Ascending aorta (tissue), 2 donors: Measurements from ENCODE around the gene MXD3. TPM values are rescaled to one million over a fixed set of nuclear protein-coding genes. Genes with fewer than 3 reads are reported as not detected.

Experiments
- DNase-seq, 2 donors: peaks; one replicate each; pipeline ENCODE4 v3.0.0-alpha.2; 2019; ENCODE audit warnings: low spot score in 2 of 2
- H3K27ac ChIP-seq, 2 donors: fragments of 200-600 bp; sonication (generic); one replicate each; pipeline ENCODE4 v1.5.1; 2016 to 2017; ENCODE audit warnings: mild to moderate bottlenecking in 1 of 2
- H3K27me3 ChIP-seq: fragments of 200-600 bp; sonication (generic); one replicate; pipeline ENCODE4 v1.5.1; 2017
- H3K36me3 ChIP-seq, 2 donors: fragments of 200-600 bp; sonication (generic); one replicate each; pipeline ENCODE4 v1.5.1; 2016
- H3K4me1 ChIP-seq, 2 donors: fragments of 200-600 bp; sonication (generic); one replicate each; pipeline ENCODE4 v1.5.1; 2016 to 2017; ENCODE audit warnings: mild to moderate bottlenecking in 1 of 2
- H3K4me3 ChIP-seq, 2 donors: fragments of 200-600 bp; sonication (generic); one replicate each; pipeline ENCODE4 v1.5.1; 2016 to 2017; ENCODE audit warnings: mild to moderate bottlenecking in 1 of 2
- H3K9me3 ChIP-seq, 2 donors: fragments of 200-600 bp; sonication (generic); one replicate each; pipeline ENCODE4 v1.5.1; 2016
- intact Hi-C: fragments of 100-400 bp; cut with DNase I; formaldehyde crosslinking; loops from one replicate; pipeline ENCODE4 v1.15.1; 2023
- total RNA-seq: library from RNA; depleted of rRNA; stranded (reverse); fragments of >200 nt; gene quantifications from one replicate; pipeline ENCODE4 v1.1.0, GENCODE V29; 2016
- TF ChIP-seq, protein P1 (sequence below), 3 experiments: fragments of 200-600 bp in 2 of 3; fragments of 450-650 bp in 1 of 3; sonication (generic) in 2 of 3; IDR thresholded peaks; one replicate each; pipeline ENCODE4 v1.5.1; 2016 to 2019; ENCODE audit warnings: antibody characterized with exemption in 3 of 3, mild to moderate bottlenecking in 1 of 3, moderate library complexity in 1 of 3

Gene MXD3
- total RNA-seq, 1 donor from 2014 or later, result 13.5 TPM

GRCh38 chr5:177302354-177303110 is 9.2 kb downstream of the MXD3 start:
- peaks cover 2 to 23% of the 10 kb centered on the region in 2 donors for H3K36me3 ChIP-seq
- peak overlapping the region; percentile 80 to 88 for H3K27ac ChIP-seq
- H3K9me3 ChIP-seq, result no peaks in the 10 kb centered on the region
- intact Hi-C loops, result loop anchor here (2.0 to 10.0 kb wide), 5 partner anchors 170 to 852 kb away; partner anchors contain the start of genes B4GALT7, NHP2, NSD1 and TSPAN17
- peak overlapping the region; percentile 72 to 90 for H3K4me3 ChIP-seq
- H3K27me3 ChIP-seq, result no peaks in the 10 kb centered on the region
- TF ChIP-seq, protein P1, sequence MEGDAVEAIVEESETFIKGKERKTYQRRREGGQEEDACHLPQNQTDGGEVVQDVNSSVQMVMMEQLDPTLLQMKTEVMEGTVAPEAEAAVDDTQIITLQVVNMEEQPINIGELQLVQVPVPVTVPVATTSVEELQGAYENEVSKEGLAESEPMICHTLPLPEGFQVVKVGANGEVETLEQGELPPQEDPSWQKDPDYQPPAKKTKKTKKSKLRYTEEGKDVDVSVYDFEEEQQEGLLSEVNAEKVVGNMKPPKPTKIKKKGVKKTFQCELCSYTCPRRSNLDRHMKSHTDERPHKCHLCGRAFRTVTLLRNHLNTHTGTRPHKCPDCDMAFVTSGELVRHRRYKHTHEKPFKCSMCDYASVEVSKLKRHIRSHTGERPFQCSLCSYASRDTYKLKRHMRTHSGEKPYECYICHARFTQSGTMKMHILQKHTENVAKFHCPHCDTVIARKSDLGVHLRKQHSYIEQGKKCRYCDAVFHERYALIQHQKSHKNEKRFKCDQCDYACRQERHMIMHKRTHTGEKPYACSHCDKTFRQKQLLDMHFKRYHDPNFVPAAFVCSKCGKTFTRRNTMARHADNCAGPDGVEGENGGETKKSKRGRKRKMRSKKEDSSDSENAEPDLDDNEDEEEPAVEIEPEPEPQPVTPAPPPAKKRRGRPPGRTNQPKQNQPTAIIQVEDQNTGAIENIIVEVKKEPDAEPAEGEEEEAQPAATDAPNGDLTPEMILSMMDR (IDR thresholded peaks at IDR 0.05), result no peak
- DNase-seq, result no peak
- H3K4me1 ChIP-seq, result peaks cover 3 to 31% of the 10 kb centered on the region in 2 donors

GRCh38 chr5:177301503-177302165 is 10.1 kb downstream of the MXD3 start:
- Histone ChIP-seq H3K27me3 (no peaks in the 10 kb centered on the region), H3K9me3 (no peaks in the 10 kb centered on the region), H3K4me1 (peaks cover 3 to 31% of the 10 kb centered on the region in 2 donors), H3K36me3 (peaks cover 3 to 14% of the 10 kb centered on the region in 2 donors), H3K4me3 (peak overlapping the region in 1 of 2 donors; percentile 90), H3K27ac (no peak overlapping the region)
- DNase-seq, result no peak
- intact Hi-C loops, result loop anchor here (2.0 to 10.0 kb wide), 5 partner anchors 169 to 853 kb away; partner anchors contain the start of genes B4GALT7, NHP2, NSD1 and TSPAN17
- TF ChIP-seq, protein P1 (IDR thresholded peaks at IDR 0.05), result no peak

DNA sequence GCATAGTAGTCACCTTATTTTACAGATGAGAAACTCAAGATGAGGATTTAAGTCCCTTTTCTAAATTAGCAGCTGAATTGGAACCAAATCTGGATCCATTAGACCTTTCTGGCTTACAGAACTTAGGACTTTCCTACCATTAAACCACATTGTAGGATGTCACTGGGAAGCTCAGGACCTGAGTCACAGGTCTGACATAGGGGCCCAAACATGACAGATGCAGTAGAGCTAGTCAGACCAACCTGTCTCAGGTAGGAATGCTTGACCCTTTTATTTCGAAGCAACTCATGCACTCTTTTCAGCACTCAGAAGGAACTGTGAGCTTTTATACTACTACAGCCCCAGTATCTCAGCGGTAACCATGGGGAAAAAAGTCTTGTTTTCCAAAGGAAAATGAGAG is 10.7 kb downstream of the MXD3 start:
- no peak for DNase-seq
- Histone ChIP-seq H3K4me1 (peaks cover 3 to 31% of the 10 kb centered on the region in 2 donors), H3K9me3 (no peaks in the 10 kb centered on the region), H3K4me3 (no peak overlapping the region), H3K36me3 (peaks cover 7 to 14% of the 10 kb centered on the region in 2 donors), H3K27ac (peak overlapping the region in 1 of 2 donors; percentile 53), H3K27me3 (no peaks in the 10 kb centered on the region)
- TF ChIP-seq, protein P1 (IDR thresholded peaks at IDR 0.05), result no peak
- intact Hi-C loops, result loop anchor here (5.0 to 10.0 kb wide), 4 partner anchors 169 to 854 kb away; partner anchors contain the start of genes B4GALT7, NHP2, NSD1 and TSPAN17

DNA sequence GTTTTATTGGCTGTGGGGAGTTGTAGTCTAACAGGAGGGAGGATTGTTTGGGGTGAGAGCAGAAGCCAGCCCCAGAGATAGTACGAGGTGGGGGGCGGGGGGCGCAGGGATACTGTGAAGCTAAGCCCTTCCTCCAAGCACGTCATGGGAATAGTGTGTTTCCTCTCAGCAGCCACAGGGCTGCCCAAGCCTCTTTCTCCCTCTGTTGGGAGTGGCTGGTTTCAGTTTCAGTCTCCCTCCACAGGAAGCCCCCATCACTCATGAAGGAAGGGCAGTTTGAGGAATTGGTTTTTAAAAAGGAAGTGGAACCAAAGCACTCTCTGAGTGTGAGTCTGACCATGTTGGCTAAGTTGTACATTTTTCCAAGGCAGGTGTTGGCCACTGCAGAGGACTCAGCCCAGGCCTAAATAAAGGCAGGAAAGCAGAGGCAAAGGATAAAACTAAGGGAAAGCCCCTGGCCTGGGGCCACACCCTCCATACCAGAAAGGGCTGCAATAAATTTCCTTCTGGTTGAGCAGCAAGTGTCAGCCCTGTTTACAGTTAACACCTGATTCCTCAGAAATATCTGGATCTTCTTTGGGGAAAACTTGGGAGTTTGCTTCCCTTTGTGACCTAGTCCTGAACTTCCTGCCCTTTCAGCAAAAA is 11.3 kb downstream of the MXD3 start:
- intact Hi-C loops, result loop anchor here (5.0 to 10.0 kb wide), 4 partner anchors 168 to 854 kb away; partner anchors contain the start of genes B4GALT7, NHP2, NSD1 and TSPAN17
- Histone ChIP-seq H3K27ac (peak overlapping the region; percentile 45 to 53), H3K9me3 (no peaks in the 10 kb centered on the region), H3K4me1 (peaks cover 3 to 30% of the 10 kb centered on the region in 2 donors), H3K36me3 (peaks cover 12 to 14% of the 10 kb centered on the region in 2 donors), H3K27me3 (no peaks in the 10 kb centered on the region), H3K4me3 (no peak overlapping the region)
- TF ChIP-seq, protein P1 (IDR thresholded peaks at IDR 0.05), result no peak
- DNase-seq, result no peak

GRCh38 chr5:177299697-177300096 is 12.0 kb downstream of the MXD3 start:
- peak overlapping the region in 1 of 2 donors; percentile 53 for H3K27ac ChIP-seq
- TF ChIP-seq, protein P1 (IDR thresholded peaks at IDR 0.05), result no peak
- peaks cover 18 to 19% of the 10 kb centered on the region in 2 donors for H3K36me3 ChIP-seq
- no peak for DNase-seq
- no peaks in the 10 kb centered on the region for H3K27me3 ChIP-seq
- H3K4me1 ChIP-seq, result peaks cover under 1 to 23% of the 10 kb centered on the region in 2 donors
- no peaks in the 10 kb centered on the region for H3K9me3 ChIP-seq
- intact Hi-C loops, result loop anchor here (5.0 to 10.0 kb wide), 4 partner anchors 167 to 855 kb away; partner anchors contain the start of genes B4GALT7, NHP2, NSD1 and TSPAN17
- H3K4me3 ChIP-seq, result no peak overlapping the region
